ENCODE results near the gene CACNB2. TPM values are rescaled to one million over a fixed set of nuclear protein-coding genes. Genes with fewer than 3 reads are reported as not detected.

The CACNB2 gene
- total and polyA plus RNA-seq, 10 of the 15 experiments (the other 5 are each of a cell fraction or from before 2014, with no cell fraction given), result 0.62 to 8.1 (median 1.2) TPM

- intact Hi-C loops (cut with micrococcal nuclease; ENCODE audit: unreplicated experiment), result no loop called here
- CTCF ChIA-PET, result interaction anchor here (0.9 kb wide), 1 partner anchor 25 kb away, joined by 3 read pairs; no protein-coding TSS in a partner anchor
These were observed 229.7 kb downstream of the CACNB2 start for GRCh38 chr10:18369859-18370473.

More at GRCh38 chr10:18369859-18370473, 229.7 kb downstream of the CACNB2 start:
- in situ Hi-C loops (cut with MboI), result no loop called here
- FAIRE-seq, result no peak
- no peak for ATAC-seq
- H3K79me2 ChIP-seq (ENCODE audit: control insufficient read depth, insufficient read depth, low read length), result no peaks in the 10 kb centered on the region
- TF ChIP-seq RAD51 (IDR thresholded peaks at IDR 0.05), result no peak
- TF ChIP-seq, protein P1, sequence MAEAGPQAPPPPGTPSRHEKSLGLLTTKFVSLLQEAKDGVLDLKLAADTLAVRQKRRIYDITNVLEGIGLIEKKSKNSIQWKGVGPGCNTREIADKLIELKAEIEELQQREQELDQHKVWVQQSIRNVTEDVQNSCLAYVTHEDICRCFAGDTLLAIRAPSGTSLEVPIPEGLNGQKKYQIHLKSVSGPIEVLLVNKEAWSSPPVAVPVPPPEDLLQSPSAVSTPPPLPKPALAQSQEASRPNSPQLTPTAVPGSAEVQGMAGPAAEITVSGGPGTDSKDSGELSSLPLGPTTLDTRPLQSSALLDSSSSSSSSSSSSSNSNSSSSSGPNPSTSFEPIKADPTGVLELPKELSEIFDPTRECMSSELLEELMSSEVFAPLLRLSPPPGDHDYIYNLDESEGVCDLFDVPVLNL (IDR thresholded peaks at IDR 0.05; ENCODE audit: low read depth, low read length), result no peak
- no peak for TF ChIP-seq SREBF2 (IDR thresholded peaks at IDR 0.05; ENCODE audit: low read length)
- TF ChIP-seq KDM1A (IDR thresholded peaks at IDR 0.05; ENCODE audit: borderline replicate concordance), result no peak
- TF ChIP-seq, protein P2, sequence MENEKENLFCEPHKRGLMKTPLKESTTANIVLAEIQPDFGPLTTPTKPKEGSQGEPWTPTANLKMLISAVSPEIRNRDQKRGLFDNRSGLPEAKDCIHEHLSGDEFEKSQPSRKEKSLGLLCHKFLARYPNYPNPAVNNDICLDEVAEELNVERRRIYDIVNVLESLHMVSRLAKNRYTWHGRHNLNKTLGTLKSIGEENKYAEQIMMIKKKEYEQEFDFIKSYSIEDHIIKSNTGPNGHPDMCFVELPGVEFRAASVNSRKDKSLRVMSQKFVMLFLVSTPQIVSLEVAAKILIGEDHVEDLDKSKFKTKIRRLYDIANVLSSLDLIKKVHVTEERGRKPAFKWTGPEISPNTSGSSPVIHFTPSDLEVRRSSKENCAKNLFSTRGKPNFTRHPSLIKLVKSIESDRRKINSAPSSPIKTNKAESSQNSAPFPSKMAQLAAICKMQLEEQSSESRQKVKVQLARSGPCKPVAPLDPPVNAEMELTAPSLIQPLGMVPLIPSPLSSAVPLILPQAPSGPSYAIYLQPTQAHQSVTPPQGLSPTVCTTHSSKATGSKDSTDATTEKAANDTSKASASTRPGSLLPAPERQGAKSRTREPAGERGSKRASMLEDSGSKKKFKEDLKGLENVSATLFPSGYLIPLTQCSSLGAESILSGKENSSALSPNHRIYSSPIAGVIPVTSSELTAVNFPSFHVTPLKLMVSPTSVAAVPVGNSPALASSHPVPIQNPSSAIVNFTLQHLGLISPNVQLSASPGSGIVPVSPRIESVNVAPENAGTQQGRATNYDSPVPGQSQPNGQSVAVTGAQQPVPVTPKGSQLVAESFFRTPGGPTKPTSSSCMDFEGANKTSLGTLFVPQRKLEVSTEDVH (IDR thresholded peaks at IDR 0.05; ENCODE audit: low read depth, partially characterized antibody), result no peak
- TF ChIP-seq SRF (IDR thresholded peaks at IDR 0.05; ENCODE audit: low read depth in 2 of 2, low read length in 2 of 2), result no peak
- no peak for TF ChIP-seq BCLAF1 (IDR thresholded peaks at IDR 0.05)
- TF ChIP-seq CREM (IDR thresholded peaks at IDR 0.05; ENCODE audit: low read depth), result no peak
- no peak for TF ChIP-seq CTCF (IDR thresholded peaks at IDR 0.05 in 2 of 3, conservative IDR thresholded peaks at IDR 0.05 in 1 of 3; ENCODE audit: control insufficient read depth in 2 of 3, extremely low read depth in 1 of 3, insufficient read depth in 1 of 3, low read depth in 3 of 3, low read length in 3 of 3)
- no peak for TF ChIP-seq TCF3 (IDR thresholded peaks at IDR 0.05; ENCODE audit: borderline replicate concordance, insufficient read depth, low read depth, low read length)
- no peak for TF ChIP-seq SIX5 (IDR thresholded peaks at IDR 0.05; ENCODE audit: low read depth, low read length, severe bottlenecking)
- TF ChIP-seq MTA2 (IDR thresholded peaks at IDR 0.05; ENCODE audit: low read depth), result no peak
- no peak for TF ChIP-seq FOS (IDR thresholded peaks at IDR 0.05; ENCODE audit: borderline replicate concordance, extremely low read depth, insufficient read length)
- no peak for TF ChIP-seq EED (IDR thresholded peaks at IDR 0.05; ENCODE audit: low read depth)
- no peak for TF ChIP-seq SMAD5 (IDR thresholded peaks at IDR 0.05; ENCODE audit: low read depth)
- ChIA-PET POLR2A (no interaction called here), RAD21 (ENCODE audit: unreplicated experiment) (no interaction called here), SMC1A (ENCODE audit: uncharacterized antibody, unreplicated experiment) (no interaction called here)
- BruUV-seq (replicated peaks), result no TSS peak
- DNase-seq (ENCODE audit: low read depth, low spot score), result no peak
- no peak overlapping the region for H3K4me3 ChIP-seq
- no peaks in the 10 kb centered on the region for H3K4me1 ChIP-seq (ENCODE audit: control insufficient read depth, insufficient read depth, low read length)
- 61% methylated on average over 4 of the region's 4 CpGs for WGBS (ENCODE audit: insufficient coverage, insufficient replicate concordance, low lambda C conversion rate, missing lambda C conversion rate)
- no peaks in the 10 kb centered on the region for H3K9me3 ChIP-seq (replicated peaks; ENCODE audit: control insufficient read depth, insufficient read depth, low read length)
- no peaks in the 10 kb centered on the region for H3K27me3 ChIP-seq (replicated peaks in 1 of 2; ENCODE audit: control insufficient read depth in 2 of 2, insufficient read depth in 2 of 2, low read length in 1 of 2)
- no peak overlapping the region for H3K27ac ChIP-seq (ENCODE audit: control insufficient read depth, insufficient read depth)
- no peaks in the 10 kb centered on the region for H4K20me1 ChIP-seq (ENCODE audit: control insufficient read depth, insufficient read depth)
- H3K36me3 ChIP-seq (ENCODE audit: control insufficient read depth in 2 of 2, insufficient read depth in 2 of 2, low read length in 1 of 2), result no peaks in the 10 kb centered on the region
- H2AFZ ChIP-seq (ENCODE audit: control insufficient read depth, low read depth, low read length), result no peak overlapping the region
- H3K9ac ChIP-seq (ENCODE audit: control insufficient read depth, insufficient read depth, low read length), result no peak overlapping the region
- no peak overlapping the region for H3K4me2 ChIP-seq (ENCODE audit: control insufficient read depth, insufficient read depth)

All from GM12878 (cell line).